GM23338 (cell line): Measurements from ENCODE around the gene OR1J2. TPM values are rescaled to one million over a fixed set of nuclear protein-coding genes. Genes with fewer than 3 reads are reported as not detected.

ENCODE experiments used
- polyA plus RNA-seq: library from polyadenylated mRNA; unstranded; fragments of >200 nt; fragmentation: Nextera tagmentation; extraction: Ambion mirVana; gene quantifications from 2 replicates; pipeline ENCODE4 v1.2.1, GENCODE V29; 2016
- total RNA-seq: library from RNA; depleted of rRNA; stranded (reverse); fragments of >200 nt; shearing (Covaris generic); gene quantifications from 2 replicates; pipeline ENCODE4 v1.2.3, GENCODE V29; 2014; rRNA removed

Gene OR1J2
- total and polyA plus RNA-seq, 2 experiments from 2014 or later, result not detected

Other genes starting within 250 kb of the OR1J2 start
- 9.3 and 9.9 TPM in 2 replicates for gene RBM18, start 246.0 kb upstream of the OR1J2 start, total RNA-seq
- gene RBM18, start 246.0 kb upstream of the OR1J2 start, polyA plus RNA-seq, result 23.2 and 25.5 TPM in 2 replicates
- gene MRRF, start 245.9 kb upstream of the OR1J2 start, total RNA-seq, result 31.5 and 32.7 TPM in 2 replicates
- gene MRRF, start 245.9 kb upstream of the OR1J2 start, polyA plus RNA-seq, result 25.1 and 27.8 TPM in 2 replicates
- 1.0 and 1.3 TPM in 2 replicates for gene PTGS1, start 139.8 kb upstream of the OR1J2 start, total RNA-seq
- 0.10 and 0.48 TPM in 2 replicates for gene PTGS1, start 139.8 kb upstream of the OR1J2 start, polyA plus RNA-seq
- not detected in 2 replicates for gene OR1J1, start 32.9 kb upstream of the OR1J2 start, total RNA-seq
- gene OR1J1, start 32.9 kb upstream of the OR1J2 start, polyA plus RNA-seq, result not detected in 2 replicates
- not detected in 2 replicates for gene OR1J4, start 8.3 kb downstream of the OR1J2 start, total RNA-seq
- not detected in 2 replicates for gene OR1J4, start 8.3 kb downstream of the OR1J2 start, polyA plus RNA-seq
- not detected in 2 replicates for gene OR1N1, start 16.5 kb downstream of the OR1J2 start, total RNA-seq
- gene OR1N1, start 16.5 kb downstream of the OR1J2 start, polyA plus RNA-seq, result not detected in 2 replicates
- gene OR1N2, start 42.3 kb downstream of the OR1J2 start, total RNA-seq, result not detected in 2 replicates
- not detected in 2 replicates for gene OR1N2, start 42.3 kb downstream of the OR1J2 start, polyA plus RNA-seq
- not detected in 2 replicates for gene OR1L8, start 72.6 kb downstream of the OR1J2 start, total RNA-seq
- gene OR1L8, start 72.6 kb downstream of the OR1J2 start, polyA plus RNA-seq, result not detected in 2 replicates
- not detected in 2 replicates for gene OR1Q1, start 103.9 kb downstream of the OR1J2 start, total RNA-seq
- not detected in 2 replicates for gene OR1Q1, start 103.9 kb downstream of the OR1J2 start, polyA plus RNA-seq
- not detected in 2 replicates for gene OR1B1, start 146.8 kb downstream of the OR1J2 start, total RNA-seq
- gene OR1B1, start 146.8 kb downstream of the OR1J2 start, polyA plus RNA-seq, result not detected in 2 replicates
- gene OR1L1, start 150.9 kb downstream of the OR1J2 start, total RNA-seq, result not detected in 2 replicates
- not detected in 2 replicates for gene OR1L1, start 150.9 kb downstream of the OR1J2 start, polyA plus RNA-seq
- not detected in 2 replicates for gene OR1L3, start 164.3 kb downstream of the OR1J2 start, total RNA-seq
- gene OR1L3, start 164.3 kb downstream of the OR1J2 start, polyA plus RNA-seq, result not detected in 2 replicates
- not detected in 2 replicates for gene OR1L4, start 213.2 kb downstream of the OR1J2 start, total RNA-seq
- not detected in 2 replicates for gene OR1L4, start 213.2 kb downstream of the OR1J2 start, polyA plus RNA-seq
- gene OR1L6, start 231.5 kb downstream of the OR1J2 start, total RNA-seq, result not detected in 2 replicates
- not detected in 2 replicates for gene OR1L6, start 231.5 kb downstream of the OR1J2 start, polyA plus RNA-seq